Activated naive CD4-positive, alpha-beta T cell (primary cell): ENCODE measurements around the gene FNDC3B.

ENCODE experiments used
- DNase-seq, 4 experiments: peaks; one replicate each; lab custom pipeline; 2025; lab: John Stamatoyannopoulos, UW

FNDC3B gene

DNA sequence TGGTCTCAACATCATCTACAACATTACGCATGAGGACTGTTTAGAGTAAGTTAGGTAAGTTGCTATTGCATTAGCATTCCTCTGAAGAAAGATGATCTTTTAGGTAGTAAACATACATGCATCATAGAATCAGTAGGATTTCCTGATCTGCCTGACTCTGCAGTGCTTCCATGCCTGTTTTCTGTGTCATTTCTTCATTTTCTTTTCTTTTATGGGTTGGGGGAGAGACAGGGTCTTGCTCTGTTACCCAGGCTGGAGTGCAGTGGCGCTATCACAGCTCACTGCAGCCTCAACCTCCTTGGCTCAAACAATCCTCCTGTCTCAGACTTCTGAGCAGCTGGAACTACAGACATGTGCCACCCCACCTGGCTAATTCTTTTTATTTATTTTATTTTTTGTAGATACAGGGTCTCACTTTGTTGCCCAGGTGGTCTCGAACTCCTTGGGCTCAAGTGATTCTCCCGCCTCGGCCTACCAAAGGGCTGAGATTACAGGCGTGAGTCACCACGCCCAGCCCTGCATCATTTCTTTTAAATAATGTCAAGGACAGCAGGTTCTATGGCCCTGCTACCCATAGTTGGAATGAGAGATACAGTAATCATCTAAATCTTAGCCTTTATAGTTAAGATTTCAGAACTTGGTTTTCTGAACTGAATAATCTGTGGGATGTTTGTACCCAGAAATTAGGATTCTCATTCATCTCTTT, 224.6 kb downstream of the FNDC3B start:
- no peak for DNase-seq

DNA sequence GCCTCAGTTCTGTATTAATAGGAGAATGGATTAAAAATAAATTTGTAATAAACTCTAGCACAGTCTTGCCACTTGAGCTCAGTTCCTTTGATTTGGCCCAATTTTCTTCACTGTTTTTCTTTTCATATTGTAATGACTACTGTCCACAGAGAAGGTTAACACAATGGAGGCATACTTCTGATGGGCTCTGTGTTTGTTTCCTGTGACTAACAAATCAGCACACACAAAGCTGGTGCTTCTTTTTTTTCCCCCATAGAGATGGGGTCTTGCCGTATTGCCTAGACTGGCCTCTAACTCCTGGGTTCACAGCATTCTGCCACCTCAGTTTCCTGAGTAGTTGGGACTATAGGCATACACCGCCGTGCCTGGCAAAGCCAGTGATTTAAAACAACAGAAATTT, 226.7 kb downstream of the FNDC3B start:
- no peak for DNase-seq

DNA sequence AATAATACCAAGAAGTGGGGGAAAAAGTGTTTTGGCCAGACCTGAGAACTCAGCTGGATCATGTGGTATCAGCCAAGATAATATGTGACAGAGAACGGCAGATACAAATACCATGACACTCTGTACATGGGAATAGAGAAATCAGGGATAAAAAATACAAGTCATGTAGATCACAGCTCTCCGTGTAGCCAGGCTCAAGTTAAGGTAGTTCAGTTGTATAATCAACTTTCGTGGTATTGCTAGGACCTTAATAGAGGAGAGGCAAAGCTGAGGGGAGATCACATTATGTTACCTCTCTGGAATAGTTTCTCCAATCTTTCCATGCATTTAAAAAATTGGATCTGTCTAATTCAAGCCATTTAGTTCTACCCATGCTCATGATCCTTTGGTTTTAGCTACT, 229.0 kb downstream of the FNDC3B start:
- no peak for DNase-seq

DNA sequence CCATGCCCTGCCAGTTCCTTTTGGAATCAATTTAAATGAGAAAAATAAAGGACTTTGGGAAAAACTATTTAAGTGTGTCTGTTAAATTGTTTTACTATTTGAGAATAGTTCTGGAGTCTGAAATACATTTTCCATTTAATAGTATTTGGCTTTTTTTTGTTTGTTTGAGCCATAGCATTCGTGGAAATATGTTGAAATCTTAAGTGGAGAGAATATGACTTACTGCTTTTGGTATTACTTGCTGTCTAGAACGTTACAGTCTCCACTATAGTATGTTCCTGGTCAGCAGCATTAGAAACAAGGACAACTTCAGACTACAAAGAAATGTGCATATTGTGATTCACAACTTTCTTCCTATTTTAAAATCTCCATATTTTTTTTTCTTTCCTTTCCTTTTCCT, 229.5 kb downstream of the FNDC3B start:
- DNase-seq = no peak

DNA sequence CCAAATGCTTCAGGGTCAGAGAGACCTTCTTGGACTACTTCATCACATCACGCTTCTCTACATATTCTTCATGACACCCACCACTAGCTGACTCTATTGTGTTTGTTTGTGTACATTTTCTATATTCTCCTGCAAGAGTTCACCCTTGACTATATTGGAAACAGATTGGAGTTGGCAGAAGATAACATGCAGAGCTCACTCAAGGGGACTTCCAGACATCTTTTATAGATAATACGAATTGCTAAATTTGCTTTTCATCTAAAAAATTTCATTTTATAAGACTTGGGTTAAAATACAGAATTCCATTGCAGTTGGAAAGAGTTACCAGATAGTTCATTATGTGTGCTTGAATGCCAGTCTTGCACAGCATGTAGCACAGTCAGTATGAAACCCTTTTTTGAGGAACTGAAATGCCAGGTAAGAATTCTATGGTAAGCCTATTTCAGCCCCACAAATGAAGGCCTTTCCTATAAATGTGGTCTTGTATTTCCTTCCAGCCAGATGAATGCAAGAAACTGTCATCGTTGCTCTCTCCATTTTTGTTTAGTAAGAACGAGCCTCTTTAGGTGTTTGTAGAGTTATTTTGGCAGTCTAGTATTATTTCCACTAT, 231.3 kb downstream of the FNDC3B start:
- DNase-seq = no peak

DNA sequence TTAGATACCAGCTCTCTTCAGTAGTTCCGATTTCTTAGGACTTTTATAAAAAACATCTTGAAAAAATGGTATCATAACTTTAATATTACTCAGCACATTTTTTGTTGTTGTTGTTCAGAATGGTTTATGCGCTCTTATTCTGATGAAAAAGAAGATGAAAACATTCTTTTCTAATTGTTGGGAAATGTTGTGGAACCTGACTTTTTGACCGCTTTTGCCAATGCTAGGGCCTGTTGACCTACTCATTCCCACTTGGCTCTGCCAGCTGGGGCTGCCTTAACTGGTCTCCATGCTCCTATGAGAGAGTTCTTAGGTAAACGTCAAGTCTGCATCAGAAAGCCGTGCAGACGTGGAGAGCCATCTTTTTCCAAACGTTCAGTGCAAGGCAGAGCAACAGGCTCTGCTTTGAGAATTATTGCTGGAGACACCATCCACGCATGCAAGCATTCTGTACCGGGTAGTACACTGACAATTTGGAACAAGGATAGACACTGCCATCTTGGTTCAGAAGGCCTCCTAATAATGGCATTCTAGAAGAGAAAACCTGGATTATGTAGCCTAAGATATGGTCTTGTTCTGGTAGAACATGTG, 232.1 kb downstream of the FNDC3B start:
- no peak for DNase-seq

DNA sequence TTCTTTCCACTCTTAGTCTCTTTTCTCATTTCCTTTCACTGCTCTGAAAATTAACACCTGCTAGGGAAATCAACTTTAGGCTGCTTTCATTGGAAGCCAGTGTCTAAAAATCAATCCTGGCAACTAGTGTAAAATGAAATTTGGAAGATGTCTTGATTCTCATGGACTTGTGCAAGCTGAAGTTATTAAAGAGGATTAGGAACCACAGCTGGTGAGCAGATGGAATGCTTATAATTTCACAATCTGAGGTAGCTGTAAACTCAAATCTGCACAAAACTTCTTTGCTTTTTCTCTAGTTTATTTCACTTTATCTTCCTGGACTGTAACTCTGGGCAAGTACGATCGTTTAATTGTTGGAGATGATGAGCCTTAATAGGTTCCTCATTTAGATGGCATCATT, 233.3 kb downstream of the FNDC3B start:
- DNase-seq = no peak

DNA sequence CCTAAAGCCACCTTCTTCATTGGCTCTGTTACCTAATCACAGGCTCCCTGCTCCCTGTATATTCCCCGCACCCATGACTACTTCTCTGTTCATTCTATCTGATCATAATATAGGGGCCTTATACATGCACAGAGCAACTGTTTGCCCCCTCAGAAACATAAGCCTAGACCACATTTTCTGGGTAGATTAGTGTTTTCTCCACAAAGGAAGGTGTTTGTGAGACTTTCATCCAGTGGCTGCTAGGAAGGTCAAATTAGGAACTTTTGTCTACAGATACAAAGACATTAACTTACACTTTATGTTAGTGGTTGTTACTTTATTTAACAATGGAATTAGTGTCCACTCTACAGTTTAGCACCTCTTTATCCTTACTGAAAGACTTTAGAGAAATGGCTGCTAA, 234.0 kb downstream of the FNDC3B start:
- DNase-seq = no peak

DNA sequence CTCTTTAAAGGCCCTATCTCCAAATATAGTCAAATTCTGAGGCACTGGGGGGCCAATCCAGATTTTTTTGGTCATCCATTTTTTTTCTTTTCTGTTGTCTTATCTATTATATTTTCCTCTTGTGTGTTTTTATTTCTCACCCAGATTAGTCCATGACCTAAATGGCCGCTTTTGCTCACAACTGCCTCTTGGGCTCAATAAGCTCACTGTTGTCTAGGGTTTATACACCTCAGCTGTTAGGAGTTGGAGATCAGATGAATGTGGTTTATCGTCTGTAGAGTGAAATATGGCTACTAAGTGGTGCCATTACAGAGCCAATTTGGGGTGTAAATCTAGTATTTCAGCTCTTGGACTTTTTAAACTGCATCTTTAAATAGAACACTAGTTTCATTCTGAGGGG, 235.5 kb downstream of the FNDC3B start:
- no peak for DNase-seq

DNA sequence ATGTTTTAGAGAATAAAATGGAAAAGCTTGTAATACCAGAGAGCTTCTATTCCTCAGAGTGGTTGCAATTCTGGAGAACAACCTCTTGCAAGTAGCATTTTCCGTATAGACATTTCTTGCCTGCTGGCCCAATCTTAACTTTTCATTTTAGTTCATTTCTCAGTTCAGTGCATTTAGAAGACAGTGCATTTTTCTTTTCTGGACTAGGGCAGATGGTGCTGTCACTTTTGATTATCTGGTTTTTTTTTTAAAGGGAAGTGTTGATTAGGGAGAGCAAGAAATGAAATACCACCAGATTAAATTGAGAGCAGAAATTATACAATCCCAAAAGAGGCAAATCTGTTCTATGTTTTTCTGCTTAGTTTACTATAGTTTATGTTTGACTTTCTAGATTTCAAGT, 236.2 kb downstream of the FNDC3B start:
- DNase-seq = no peak

DNA sequence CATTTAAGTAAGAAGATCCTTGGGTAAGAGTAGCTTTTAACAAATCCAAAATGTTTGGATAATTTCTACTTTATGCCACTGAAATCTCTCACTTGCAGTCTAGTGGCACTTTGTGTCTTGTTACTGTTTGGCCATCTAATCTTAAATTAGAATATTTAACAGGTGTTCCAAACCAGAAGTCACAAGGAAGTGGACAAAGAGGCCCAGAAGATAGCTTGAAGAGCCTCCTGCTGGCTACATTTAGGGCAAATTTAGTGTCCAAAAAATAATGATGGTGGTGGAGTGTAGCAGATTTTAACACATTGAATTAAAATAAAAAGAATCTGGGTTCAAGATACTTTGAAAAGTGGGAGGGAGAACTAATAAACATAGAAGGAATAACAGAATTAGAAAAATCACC, 236.7 kb downstream of the FNDC3B start:
- no peak for DNase-seq

DNA sequence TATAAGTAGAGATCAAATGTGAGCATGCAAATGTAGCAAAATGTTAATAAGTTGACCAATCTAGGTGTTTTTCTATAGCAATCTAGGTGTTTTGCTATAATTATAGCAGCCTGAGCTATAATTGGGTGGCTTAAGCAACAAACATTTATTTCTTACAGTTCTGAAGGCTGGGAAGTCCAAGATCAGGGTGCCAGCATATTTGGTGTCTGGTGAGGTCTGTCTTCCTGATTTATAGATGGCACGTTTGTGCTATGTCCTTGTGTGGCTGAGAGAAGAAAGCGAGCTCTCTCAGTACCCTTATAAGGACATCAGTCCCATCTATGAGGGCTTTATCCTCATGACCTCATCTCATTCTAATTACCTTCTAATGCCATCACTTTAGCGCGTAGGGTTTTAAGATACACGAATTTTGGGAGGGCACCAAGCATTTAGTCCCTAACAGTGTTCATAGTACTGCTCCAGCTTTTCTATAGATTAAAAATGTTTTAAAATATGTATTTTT, 237.8 kb downstream of the FNDC3B start:
- no peak for DNase-seq

DNA sequence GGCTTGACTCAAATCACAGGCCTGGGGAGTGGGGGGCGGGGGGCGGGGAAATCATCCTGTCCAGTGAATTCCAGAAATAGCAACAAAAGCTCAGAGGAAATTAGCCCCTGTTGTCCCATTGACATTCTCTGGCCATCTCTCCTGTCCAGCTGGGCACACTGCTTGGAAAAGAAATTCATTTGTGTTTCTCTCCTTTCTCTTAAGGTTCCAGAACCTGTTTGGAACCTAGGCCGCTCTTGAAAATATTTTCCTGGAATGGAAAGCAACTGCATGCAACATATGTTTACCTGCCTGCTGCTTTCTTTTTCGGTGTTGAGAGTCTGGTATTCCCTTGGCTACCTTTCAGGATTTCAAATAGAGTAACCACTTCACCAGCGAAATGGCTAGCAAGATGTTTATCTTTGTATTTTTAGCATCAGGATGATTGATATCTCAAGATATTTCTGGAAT, 239.8 kb downstream of the FNDC3B start:
- no peak for DNase-seq

DNA sequence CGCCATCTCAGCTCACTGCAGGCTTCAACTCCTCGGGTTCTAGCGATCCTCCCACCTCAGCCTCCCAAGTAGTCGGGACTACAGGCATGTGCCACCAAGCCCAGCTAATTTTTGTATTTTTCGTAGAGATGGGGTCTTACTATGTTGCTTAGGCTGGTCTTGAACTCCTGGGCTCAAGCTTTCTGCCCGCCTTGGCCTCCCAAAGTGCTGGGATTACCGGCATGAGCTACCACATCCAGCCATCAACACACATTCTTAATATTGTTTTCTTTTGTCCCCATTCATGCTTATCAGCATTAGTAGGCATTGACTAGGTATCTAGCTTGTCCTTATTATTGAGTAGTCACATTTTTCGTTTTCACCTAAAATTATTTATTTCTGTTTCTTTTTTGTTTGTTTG, 240.6 kb downstream of the FNDC3B start:
- no peak for DNase-seq

DNA sequence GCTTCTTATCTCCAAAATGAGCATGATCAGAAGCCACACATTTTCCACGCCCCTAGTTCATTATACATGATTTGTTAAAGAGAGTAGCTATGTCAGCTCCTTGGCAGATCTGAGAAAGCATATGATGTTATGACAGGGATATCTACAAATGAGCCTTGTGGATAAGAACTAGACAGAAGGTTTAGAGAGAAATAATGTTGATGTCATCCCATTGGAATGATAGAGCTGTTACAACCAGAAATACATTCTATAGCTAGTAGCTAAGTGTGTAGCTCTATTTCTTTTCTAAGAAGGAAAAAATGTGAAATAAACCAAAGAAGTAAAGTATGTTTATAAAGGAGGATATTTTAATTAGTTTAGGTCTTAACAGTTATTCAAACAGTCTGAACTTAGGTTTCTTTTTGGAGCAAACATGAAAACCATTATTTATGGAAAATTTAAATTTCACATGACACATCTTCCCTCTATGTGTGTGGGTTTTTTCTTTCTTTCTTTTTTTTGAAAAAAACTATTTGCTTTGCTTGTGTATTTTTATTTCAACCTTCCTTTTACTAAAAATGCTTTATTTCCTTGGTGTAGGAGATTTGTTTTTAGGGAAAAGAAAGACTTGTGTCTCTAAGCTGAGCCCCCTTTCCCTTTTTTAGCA, 241.2 kb downstream of the FNDC3B start:
- no peak for DNase-seq

DNA sequence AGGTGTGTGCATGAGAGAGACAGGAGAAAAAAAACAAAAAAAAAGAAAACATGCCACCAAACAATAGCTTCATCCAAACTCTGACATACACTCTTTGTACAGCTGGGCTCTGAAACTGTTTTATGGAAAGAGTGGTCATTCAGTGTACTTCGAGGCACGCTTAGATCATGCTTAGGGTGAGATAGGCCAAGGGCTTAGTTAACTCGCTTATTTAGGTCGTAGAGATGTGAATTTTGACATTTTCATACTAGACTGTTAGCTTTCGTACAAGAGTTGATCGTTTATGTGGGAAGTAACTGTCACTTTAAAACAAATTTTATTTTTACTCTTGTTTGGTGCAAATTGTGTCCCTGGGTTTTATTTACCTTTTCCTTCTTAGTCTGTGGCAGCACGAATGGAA, 242.5 kb downstream of the FNDC3B start:
- no peak for DNase-seq

DNA sequence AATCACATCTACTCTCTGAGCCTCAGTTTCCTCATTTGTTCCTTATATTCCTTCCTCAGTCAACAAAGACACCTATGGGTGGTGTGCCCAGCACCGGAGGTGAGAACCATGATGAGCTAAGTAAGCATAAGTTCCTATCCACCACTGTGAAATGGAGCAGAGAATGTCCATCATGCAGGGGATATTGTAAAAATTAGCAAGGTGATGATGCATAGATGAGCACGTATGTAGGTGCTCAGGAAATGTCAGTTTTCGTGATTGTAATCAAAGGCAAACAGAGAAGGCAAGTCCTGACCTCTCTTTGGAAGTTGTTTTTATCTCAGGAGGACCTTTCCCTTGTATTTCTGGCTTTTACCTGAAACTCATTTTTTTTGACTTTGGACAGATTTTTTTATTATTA, 243.5 kb downstream of the FNDC3B start:
- DNase-seq = no peak

DNA sequence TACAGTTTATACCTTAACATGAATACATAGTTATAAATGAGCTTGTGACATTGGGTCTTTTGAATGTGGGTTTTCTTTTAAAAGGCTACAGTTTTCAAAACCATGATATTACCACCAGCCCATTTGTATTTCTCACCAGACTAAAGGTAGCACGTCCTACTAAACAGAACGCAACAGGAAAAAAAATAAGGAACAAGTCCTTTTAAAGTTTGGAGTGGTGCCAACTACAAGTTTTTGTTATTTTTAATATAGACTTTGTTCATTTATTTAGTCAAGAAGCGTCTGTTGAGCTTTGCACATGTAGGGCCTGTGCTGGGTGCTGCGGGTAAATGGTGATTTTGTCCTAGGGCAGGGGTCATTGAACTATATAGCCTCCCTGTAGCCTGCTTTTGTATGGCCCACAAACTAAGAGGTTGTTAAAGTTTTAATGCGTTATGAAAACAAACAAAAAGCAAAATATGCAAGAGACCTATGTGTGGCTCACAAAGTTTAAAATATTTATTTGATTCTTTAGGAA, 244.5 kb downstream of the FNDC3B start:
- DNase-seq = no peak

DNA sequence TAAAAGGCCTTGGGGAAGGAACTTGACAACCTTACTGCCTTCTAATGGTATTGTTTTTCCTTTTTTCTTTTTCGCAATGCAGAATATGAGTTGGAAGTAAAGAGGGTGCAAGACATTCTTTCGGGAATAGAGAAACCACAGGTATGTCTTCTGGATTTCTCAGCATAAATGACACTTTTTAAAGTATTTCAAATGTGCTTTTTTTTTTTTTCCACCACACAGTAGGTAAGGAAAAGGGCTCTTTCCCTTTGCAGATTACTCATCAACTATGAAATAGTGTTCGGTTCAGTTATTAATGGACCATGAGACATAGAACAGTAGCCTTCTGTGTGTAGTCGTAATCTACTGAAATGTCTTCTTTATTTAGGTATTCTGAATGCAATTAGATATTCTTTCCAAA, 246.5 kb downstream of the FNDC3B start:
- DNase-seq = no peak

DNA sequence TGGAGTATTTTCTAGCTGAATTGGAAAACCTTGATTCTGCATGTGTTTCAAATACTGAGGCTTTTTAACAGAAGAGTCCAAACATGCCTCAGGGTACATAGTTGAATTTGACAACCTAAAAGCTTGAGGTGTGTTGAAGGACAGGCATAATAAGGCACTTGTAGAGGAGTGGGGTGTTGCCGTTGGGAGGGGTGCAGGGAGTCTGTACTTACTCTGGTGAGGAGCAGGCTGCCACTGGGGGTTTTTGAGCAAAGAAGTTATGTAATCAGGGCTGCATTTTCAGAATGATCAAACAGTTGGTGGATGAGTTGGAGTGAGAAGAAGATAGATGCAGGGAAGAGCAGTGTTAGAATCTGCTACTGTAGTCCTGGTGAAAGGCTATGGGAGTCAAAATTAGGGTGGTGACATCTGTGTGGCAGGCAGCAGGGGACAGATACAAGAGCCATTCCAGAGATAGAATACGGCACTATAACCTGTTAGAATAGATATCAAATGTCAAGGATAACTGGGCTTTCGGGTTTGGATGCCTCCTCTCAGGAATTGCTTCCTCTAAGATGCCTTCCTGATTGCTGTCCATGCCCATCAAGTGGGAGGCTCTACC, 247.3 kb downstream of the FNDC3B start:
- DNase-seq = no peak

DNA sequence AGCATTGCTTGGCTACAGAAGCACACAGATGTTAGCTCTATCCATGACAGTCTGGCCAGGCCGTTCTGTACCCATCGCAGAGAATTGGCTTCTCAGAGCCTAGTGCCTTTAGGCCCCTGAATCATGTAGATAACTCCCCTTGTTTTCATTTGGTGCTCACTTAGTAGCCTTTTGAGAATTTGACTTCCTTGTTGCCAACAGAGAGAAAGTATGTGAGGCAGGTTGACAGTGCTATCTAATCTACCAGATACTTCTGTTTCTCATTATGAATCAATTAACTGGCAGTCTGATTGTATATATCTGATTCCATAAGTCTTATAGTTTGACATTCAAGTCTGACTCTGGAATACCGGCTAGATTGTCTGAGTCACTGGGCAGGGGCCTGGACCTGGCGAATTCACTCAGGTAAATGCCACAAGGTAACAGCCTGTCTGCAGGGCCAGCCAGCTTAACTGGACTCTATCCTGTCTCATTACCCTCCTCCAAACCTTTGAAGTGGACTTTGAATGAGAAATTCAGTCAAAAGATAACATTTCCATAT, 248.6 kb downstream of the FNDC3B start:
- DNase-seq = no peak

DNA sequence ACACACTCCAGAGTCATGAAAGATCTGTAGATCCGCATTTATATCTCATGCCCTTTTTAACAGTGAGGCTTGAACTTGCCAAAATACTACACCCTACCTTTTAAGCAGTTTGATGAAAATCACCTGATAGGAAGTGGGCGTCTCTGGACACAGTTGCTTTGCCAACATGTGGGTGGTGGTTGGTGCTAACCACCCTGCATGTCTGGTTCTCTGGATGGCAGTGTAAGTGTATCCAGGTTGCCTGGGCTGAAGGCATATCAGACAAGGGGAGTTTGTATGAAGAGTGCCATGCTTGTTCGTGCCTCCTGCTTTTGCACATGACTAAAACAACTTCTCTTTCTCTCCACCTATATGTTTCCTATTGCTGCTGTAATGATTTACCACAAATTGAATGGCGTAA, 249.3 kb downstream of the FNDC3B start:
- DNase-seq = no peak
